PFSK-1 (cell line): ENCODE results near the gene JMJD1C.

Experiments
- POLR2AphosphoS5 ChIP-seq: IDR thresholded peaks from 2 replicates; pipeline ENCODE4 v1.6.1; 2012; ENCODE audit warnings: low read depth, mild to moderate bottlenecking, control low read depth, low read length, moderate library complexity
- SIN3A ChIP-seq: IDR thresholded peaks from 2 replicates; pipeline ENCODE4 v1.6.1; 2012; ENCODE audit warnings: mild to moderate bottlenecking, low read length, moderate library complexity, borderline replicate concordance; ENCODE audit not compliant: insufficient read depth

GRCh38 chr10:63266391-63267316 lies 199.1 kb downstream of the JMJD1C start:
- TF ChIP-seq SIN3A (no peak), POLR2AphosphoS5 (no peak)
